ENCODE data around the gene ATG7. TPM values are rescaled to one million over a fixed set of nuclear protein-coding genes. Genes with fewer than 3 reads are reported as not detected.
"Not testable (repeated sequence)": the region's sequence is repeated elsewhere in the genome, so short reads cannot be mapped to it uniquely, and the experiment has no call there.

ATG7 gene
- total RNA-seq, 1 donor from 2014 or later = 41.7 TPM

- intact Hi-C loops (cut with micrococcal nuclease) = no loop called here
These were observed 21.0 kb upstream of the ATG7 start for GRCh38 chr3:11250902-11251806.

GRCh38 chr3:11251807-11252176, 20.4 kb upstream of the ATG7 start:
- intact Hi-C loops (cut with micrococcal nuclease) = no loop called here

GRCh38 chr3:11254876-11255275, 17.3 kb upstream of the ATG7 start:
- intact Hi-C loops (cut with micrococcal nuclease) = no loop called here

GRCh38 chr3:11255537-11255936, 16.7 kb upstream of the ATG7 start:
- intact Hi-C loops (cut with micrococcal nuclease) = not testable (repeated sequence)

GRCh38 chr3:11258958-11259357, 13.2 kb upstream of the ATG7 start:
- intact Hi-C loops (cut with micrococcal nuclease) = no loop called here

- intact Hi-C loops (cut with micrococcal nuclease) = no loop called here
These were observed 11.7 kb upstream of the ATG7 start for GRCh38 chr3:11260460-11260859.

- intact Hi-C loops (cut with micrococcal nuclease) = no loop called here
These were observed 3.2 kb upstream of the ATG7 start for GRCh38 chr3:11269007-11269406.

GRCh38 chr3:11272906-11273574, 843 bp downstream of the ATG7 start:
- intact Hi-C loops (cut with micrococcal nuclease) = loop anchor here (1.0 to 10.0 kb wide), 14 partner anchors 18 to 1568 kb away; partner anchors contain the start of genes BRPF1, MKRN2, RAF1 and RPL32

- intact Hi-C loops (cut with micrococcal nuclease) = loop anchor here (2.0 to 10.0 kb wide), 6 partner anchors 369 to 1567 kb away; partner anchors contain the start of genes BRPF1, MKRN2, RPL32 and VGLL4
These were observed 1.7 kb downstream of the ATG7 start for GRCh38 chr3:11273891-11274291.

- intact Hi-C loops (cut with micrococcal nuclease) = loop anchor here (10.0 kb wide), 1 partner anchor 1280 kb away; the partner anchor contains the start of gene MKRN2
These were observed 2.5 kb downstream of the ATG7 start for GRCh38 chr3:11274566-11275142.

- intact Hi-C loops (cut with micrococcal nuclease) = loop anchor here (10.0 kb wide), 1 partner anchor 1279 kb away; the partner anchor contains the start of gene MKRN2
These were observed 3.7 kb downstream of the ATG7 start for GRCh38 chr3:11275926-11276325.

GRCh38 chr3:11276901-11277300, 4.7 kb downstream of the ATG7 start:
- intact Hi-C loops (cut with micrococcal nuclease) = loop anchor here (10.0 kb wide), 1 partner anchor 1278 kb away; the partner anchor contains the start of gene MKRN2

- intact Hi-C loops (cut with micrococcal nuclease) = no loop called here
These were observed 10.3 kb downstream of the ATG7 start for GRCh38 chr3:11282250-11283138.

GRCh38 chr3:11283139-11283475, 10.9 kb downstream of the ATG7 start:
- intact Hi-C loops (cut with micrococcal nuclease) = no loop called here

GRCh38 chr3:11284011-11284410, 11.8 kb downstream of the ATG7 start:
- intact Hi-C loops (cut with micrococcal nuclease) = no loop called here

GRCh38 chr3:11285471-11285870, 13.3 kb downstream of the ATG7 start:
- intact Hi-C loops (cut with micrococcal nuclease) = no loop called here

- intact Hi-C loops (cut with micrococcal nuclease) = no loop called here
These were observed 15.2 kb downstream of the ATG7 start for GRCh38 chr3:11287404-11287803.

- intact Hi-C loops (cut with micrococcal nuclease) = no loop called here
These were observed 15.9 kb downstream of the ATG7 start for GRCh38 chr3:11288021-11288491.

GRCh38 chr3:11288786-11289637, 16.8 kb downstream of the ATG7 start:
- intact Hi-C loops (cut with micrococcal nuclease) = no loop called here

GRCh38 chr3:11289864-11290263, 17.7 kb downstream of the ATG7 start:
- intact Hi-C loops (cut with micrococcal nuclease) = loop anchor here (5.0 kb wide), 2 partner anchors 352 to 482 kb away; partner anchors contain the start of gene VGLL4

All from T-helper 1 cell treated with Interleukin-12 subunit alpha and Interleukin-12 subunit beta and Interleukin-4 antibody, amounts not matched to agents 30 ng/mL and 1 ng/mL, for 36 hours (primary cell).